Adrenal gland (tissue), 12 donors: ENCODE data around the gene PHACTR2. TPM values are rescaled to one million over a fixed set of nuclear protein-coding genes. Genes with fewer than 3 reads are reported as not detected.

Source experiments
- DNase-seq, 7 donors: peaks; one replicate each; pipeline ENCODE4 v3.0.0-alpha.2; 2019 to 2020
- H3K27ac ChIP-seq, 5 donors: fragments of 200-600 bp; sonication (generic) in 4 of 5; 1 replicate in 3 of 5; 2 replicates in 2 of 5; pipeline versions ENCODE4 v1.5.1 to v1.8.0; 2016 to 2020; ENCODE audit warnings: mild to moderate bottlenecking in 1 of 5
- H3K27me3 ChIP-seq: fragments of 200-600 bp; 2 replicates; pipeline ENCODE4 v1.8.0; 2021
- H3K36me3 ChIP-seq, 2 donors: fragments of 200-600 bp; replicated peaks in 1 of 2; 1 replicate in 1 of 2; 2 replicates in 1 of 2; pipeline versions ENCODE4 v1.5.1 to v1.8.0; 2018 to 2022
- H3K4me1 ChIP-seq, 2 donors: fragments of 200-600 bp; replicated peaks in 1 of 2; 1 replicate in 1 of 2; 2 replicates in 1 of 2; pipeline versions ENCODE4 v1.5.1 to v1.8.0; 2018 to 2021
- H3K4me3 ChIP-seq, 4 donors: fragments of 200-600 bp; sonication (generic) in 3 of 4; one replicate each; pipeline ENCODE4 v1.5.1; 2016 to 2018
- H3K9me3 ChIP-seq, 3 donors: fragments of 200-600 bp; sonication (generic) in 1 of 3; replicated peaks in 1 of 3; 1 replicate in 2 of 3; 2 replicates in 1 of 3; pipeline versions ENCODE4 v1.5.1 to v1.8.0; 2016 to 2021
- POLR2A ChIP-seq, 2 donors: fragments of 450-650 bp; IDR thresholded peaks; one replicate each; pipeline ENCODE4 v1.6.1; 2017; ENCODE audit warnings: antibody characterized with exemption in 2 of 2, mild to moderate bottlenecking in 2 of 2, moderate library complexity in 1 of 2
- WGBS, 4 donors: extraction: QIAGEN DNeasy Blood & Tissue Kit in 2 of 4; methylation state at CpG; one replicate each; pipeline versions ENCODE4 v1.1.5 to v1.1.7; 2013 to 2017; 5-methylcytosine and 5-hydroxymethylcytosine counted together
- intact Hi-C, 2 donors: fragments of 100-400 bp; cut with DNase I; formaldehyde crosslinking; loops; one replicate each; pipeline versions ENCODE4 v1.14.1 to v1.15.0; 2022 to 2023
- polyA plus RNA-seq, 3 donors: library from polyadenylated mRNA; stranded (reverse); fragments of 200-250 nt in 2 of 3; fragments of 350-450 nt in 1 of 3; fragmentation: Illumina TruSeq in 1 of 3; extraction: RNeasy Lipid Tissue Mini Kit (QIAGEN cat#74804) in 1 of 3; gene quantifications; one replicate each; pipeline ENCODE4 v1.2.3, GENCODE V29; 2013 to 2014
- small RNA-seq, 2 donors: library from RNA; depleted of rRNA; stranded (forward); fragments of <200 nt; gene quantifications; one replicate each; pipeline ENCODE3, GENCODE V24; 2016
- total RNA-seq, 9 donors: library from RNA; depleted of rRNA in 4 of 9; stranded (reverse); fragments of >200 nt in 4 of 9; fragments of 120-200 nt in 1 of 9; fragmentation: NEBNext Ultra II Directional in 1 of 9; extraction: Animal tissue kit (Norgen Biotek cat#: 25700) in 1 of 9; gene quantifications; one replicate each; pipeline versions ENCODE4 v1.1.0 to v1.2.4, GENCODE V29; 2013 to 2023
- TF ChIP-seq, protein P1 (sequence below), 6 experiments: fragments of 450-650 bp in 4 of 6; fragments of 200-600 bp in 2 of 6; sonication (generic) in 1 of 6; IDR thresholded peaks; 1 replicate in 5 of 6; 2 replicates in 1 of 6; pipeline versions ENCODE4 v1.5.1 to v1.8.0; 2016 to 2021; ENCODE audit warnings: antibody characterized with exemption in 6 of 6, mild to moderate bottlenecking in 2 of 6, moderate library complexity in 1 of 6
- donor health status: healthy with polysubstance abuse.
- donor health status: Bipolar disorder and iron deficiency.
- donor health status: DM: yes; HTN: yes; CAD: no.
- donor health status: DM: no; HTN: no; CAD: no.
- donor health status: DM: no; HTN: no; CAD: no.
- donor health status: DM: yes; HTN: yes; CAD: no.

The PHACTR2 gene
- total and polyA plus RNA-seq, 12 donors: 12.1 to 315 (median 227) TPM

DNA sequence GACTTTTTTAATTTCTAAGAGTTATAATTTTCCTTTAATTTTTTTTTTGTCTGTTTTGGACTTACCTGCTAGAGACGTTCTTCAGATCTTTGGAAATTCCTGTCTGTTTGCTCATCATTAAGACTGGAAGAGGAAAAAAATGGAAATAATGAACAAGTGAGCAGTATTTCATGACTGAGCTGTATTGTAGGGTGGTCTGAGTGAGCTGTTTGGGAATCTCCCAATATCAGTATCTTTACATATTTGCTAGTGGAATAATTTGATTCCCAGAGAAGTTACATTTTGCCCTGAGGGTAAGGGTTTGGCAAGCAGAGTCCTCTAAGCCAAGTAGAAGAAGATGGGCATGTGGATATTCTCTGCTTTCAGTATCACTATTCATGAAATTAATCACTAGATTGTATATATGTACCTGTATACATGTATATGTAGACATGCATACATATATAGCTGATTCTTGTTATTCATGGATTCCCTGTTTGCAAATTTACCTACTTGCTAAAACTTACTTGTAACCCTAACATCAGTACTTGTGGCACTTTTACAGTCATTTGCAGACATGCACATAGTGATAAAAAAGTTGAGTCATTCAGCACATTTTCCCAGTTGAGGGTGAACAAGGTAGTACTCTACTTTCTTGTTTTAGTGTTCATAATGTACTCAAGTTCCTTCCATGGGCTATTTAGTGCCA, 200.0 kb downstream of the PHACTR2 start:
- Histone ChIP-seq H3K9me3 (no peaks in the 10 kb centered on the region), H3K36me3 (no peaks in the 10 kb centered on the region), H3K27ac (no peak overlapping the region), H3K27me3 (no peaks in the 10 kb centered on the region), H3K4me1 (no peaks in the 10 kb centered on the region), H3K4me3 (no peak overlapping the region)
- no peak for DNase-seq
- intact Hi-C loops: no loop called here
- WGBS, 4 donors: 94 to 95% (median 94%) methylated on average over 1 of the region's 1 CpG; no CpG with 5 or more reads in 1 of the 4 donors
- TF ChIP-seq, protein P1, sequence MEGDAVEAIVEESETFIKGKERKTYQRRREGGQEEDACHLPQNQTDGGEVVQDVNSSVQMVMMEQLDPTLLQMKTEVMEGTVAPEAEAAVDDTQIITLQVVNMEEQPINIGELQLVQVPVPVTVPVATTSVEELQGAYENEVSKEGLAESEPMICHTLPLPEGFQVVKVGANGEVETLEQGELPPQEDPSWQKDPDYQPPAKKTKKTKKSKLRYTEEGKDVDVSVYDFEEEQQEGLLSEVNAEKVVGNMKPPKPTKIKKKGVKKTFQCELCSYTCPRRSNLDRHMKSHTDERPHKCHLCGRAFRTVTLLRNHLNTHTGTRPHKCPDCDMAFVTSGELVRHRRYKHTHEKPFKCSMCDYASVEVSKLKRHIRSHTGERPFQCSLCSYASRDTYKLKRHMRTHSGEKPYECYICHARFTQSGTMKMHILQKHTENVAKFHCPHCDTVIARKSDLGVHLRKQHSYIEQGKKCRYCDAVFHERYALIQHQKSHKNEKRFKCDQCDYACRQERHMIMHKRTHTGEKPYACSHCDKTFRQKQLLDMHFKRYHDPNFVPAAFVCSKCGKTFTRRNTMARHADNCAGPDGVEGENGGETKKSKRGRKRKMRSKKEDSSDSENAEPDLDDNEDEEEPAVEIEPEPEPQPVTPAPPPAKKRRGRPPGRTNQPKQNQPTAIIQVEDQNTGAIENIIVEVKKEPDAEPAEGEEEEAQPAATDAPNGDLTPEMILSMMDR (IDR thresholded peaks at IDR 0.05): no peak
- no peak for TF ChIP-seq POLR2A (IDR thresholded peaks at IDR 0.05)

DNA sequence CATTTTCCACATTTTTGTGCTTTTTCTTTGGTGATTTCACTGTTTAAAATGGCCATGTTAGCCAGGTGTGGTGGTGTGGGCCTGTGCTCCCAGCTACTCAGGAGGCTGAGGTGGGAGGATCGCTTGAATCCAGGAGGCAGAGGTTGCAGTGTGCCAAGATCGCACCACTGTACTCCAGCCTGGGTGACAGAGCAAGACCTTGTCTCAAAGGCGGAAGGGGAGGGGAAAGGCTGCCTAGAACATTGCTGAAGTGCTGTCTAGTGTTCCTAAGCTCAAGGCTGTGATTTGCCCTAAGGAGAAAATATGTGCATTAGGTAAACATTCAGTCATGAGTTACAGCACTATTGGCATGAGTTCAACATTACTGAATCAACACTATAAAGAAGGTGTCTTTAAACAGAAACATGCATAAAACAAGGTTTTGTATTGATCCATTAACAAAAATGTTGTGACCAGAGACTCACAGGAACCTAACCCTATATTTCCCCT, 200.6 kb downstream of the PHACTR2 start:
- Histone ChIP-seq H3K27me3 (no peaks in the 10 kb centered on the region), H3K9me3 (no peaks in the 10 kb centered on the region), H3K4me1 (no peaks in the 10 kb centered on the region), H3K4me3 (no peak overlapping the region), H3K36me3 (no peaks in the 10 kb centered on the region), H3K27ac (no peak overlapping the region)
- 60 to 94% (median 91%) methylated on average over 1 to 3 of the region's 3 CpGs; no CpG with 5 or more reads in 1 of the 4 donors for WGBS, 4 donors
- TF ChIP-seq POLR2A (IDR thresholded peaks at IDR 0.05): no peak
- TF ChIP-seq, protein P1 (IDR thresholded peaks at IDR 0.05): no peak
- DNase-seq: no peak
- intact Hi-C loops: no loop called here

DNA sequence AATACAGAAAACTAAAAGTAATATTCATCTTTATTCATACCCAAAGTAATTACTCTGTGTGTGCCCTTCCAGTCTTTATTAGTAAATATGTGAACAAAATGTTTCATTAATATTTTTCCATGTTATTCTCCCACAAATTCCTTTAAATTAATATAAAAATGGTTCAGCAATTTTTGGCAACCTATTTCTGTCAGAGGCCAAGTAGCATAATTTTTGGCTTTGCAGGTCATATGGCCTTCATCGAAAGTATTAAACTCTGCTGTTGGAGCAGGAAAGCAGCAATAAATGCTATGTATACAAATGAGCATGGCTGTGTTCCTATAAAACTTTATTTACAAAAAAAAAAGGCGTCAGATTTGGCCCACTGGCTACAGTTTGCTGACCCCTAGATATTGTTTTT, 202.6 kb downstream of the PHACTR2 start:
- intact Hi-C loops: no loop called here
- H3K36me3 ChIP-seq: no peaks in the 10 kb centered on the region
- 86 to 92% (median 88%) methylated on average over 2 of the region's 2 CpGs for WGBS, 4 donors
- H3K4me1 ChIP-seq: no peaks in the 10 kb centered on the region
- no peaks in the 10 kb centered on the region for H3K27me3 ChIP-seq
- H3K27ac ChIP-seq: no peak overlapping the region
- H3K9me3 ChIP-seq: no peaks in the 10 kb centered on the region
- TF ChIP-seq, protein P1 (IDR thresholded peaks at IDR 0.05): no peak
- TF ChIP-seq POLR2A (IDR thresholded peaks at IDR 0.05): no peak
- no peak overlapping the region for H3K4me3 ChIP-seq
- DNase-seq: no peak

Small RNA genes lying within 50 kb of the gene (small RNA-seq; reads per million reads assigned to genes)
- 0 reads per million in 2 donors for gene ZC2HC1B

Other genes with a start within 250 kb of the PHACTR2 start
- 10 to 100 TPM in 1 of 9 donors, 1 to 10 TPM in 7, under 1 TPM in 1; 0.61 to 10.1 (median 6.1) TPM for gene ADAT2, start 227.3 kb upstream of the PHACTR2 start, total RNA-seq
- gene ADAT2, start 227.3 kb upstream of the PHACTR2 start, polyA plus RNA-seq: 10 to 100 TPM in 2 of 3 donors, 1 to 10 TPM in 1; 5.7 to 18.6 (median 12.3) TPM
- gene PEX3, start 227.2 kb upstream of the PHACTR2 start, total RNA-seq: 100 to 1,000 TPM in 2 of 9 donors, 10 to 100 TPM in 7; 32.3 to 165 (median 54.8) TPM
- 100 to 1,000 TPM in 1 of 3 donors, 10 to 100 TPM in 2; 16.3 to 152 (median 17.3) TPM for gene PEX3, start 227.2 kb upstream of the PHACTR2 start, polyA plus RNA-seq
- 100 to 1,000 TPM in 1 of 9 donors, 10 to 100 TPM in 8; 47.5 to 120 (median 71.3) TPM for gene FUCA2, start 166.2 kb upstream of the PHACTR2 start, total RNA-seq
- gene FUCA2, start 166.2 kb upstream of the PHACTR2 start, polyA plus RNA-seq: 10 to 100 TPM; 28.8 to 90.2 (median 37.8) TPM
- gene LTV1, start 165.4 kb downstream of the PHACTR2 start, total RNA-seq: 10 to 100 TPM in 6 of 9 donors, 1 to 10 TPM in 3; 6.1 to 40.0 (median 16.3) TPM
- 10 to 100 TPM; 20.8 to 61.1 (median 25.9) TPM for gene LTV1, start 165.4 kb downstream of the PHACTR2 start, polyA plus RNA-seq
- gene ZC2HC1B, start 186.5 kb downstream of the PHACTR2 start, total RNA-seq: 1 to 10 TPM in 1 of 9 donors, not detected in 8; 1.0 TPM
- gene ZC2HC1B, start 186.5 kb downstream of the PHACTR2 start, polyA plus RNA-seq: under 1 TPM in 1 of 3 donors, not detected in 2; 0.32 TPM